Karpas-422 (cell line): ENCODE measurements around the gene CDK9. TPM values are rescaled to one million over a fixed set of nuclear protein-coding genes. Genes with fewer than 3 reads are reported as not detected.
"Not testable (repeated sequence)": the region's sequence is repeated elsewhere in the genome, so short reads cannot be mapped to it uniquely, and the experiment has no call there.

Experiments
- DNase-seq: peaks from one replicate; pipeline ENCODE4 v3.0.0-alpha.2; 2015
- H2AFZ ChIP-seq: fragments of 200-600 bp; sonication (generic); 2 replicates; pipeline ENCODE4 v1.6.1; 2014; ENCODE audit warnings: antibody characterized with exemption, low read length, mixed read lengths
- H3K27ac ChIP-seq: fragments of 200-600 bp; sonication (generic); 2 replicates; pipeline ENCODE4 v1.5.1; 2014; ENCODE audit warnings: mild to moderate bottlenecking, low read length, moderate library complexity
- H3K27me3 ChIP-seq: fragments of 200-600 bp; sonication (generic); 2 replicates; pipeline ENCODE4 v1.6.1; 2014; ENCODE audit warnings: low read length, mixed read lengths
- H3K36me3 ChIP-seq: fragments of 200-600 bp; sonication (generic); 2 replicates; pipeline ENCODE4 v1.6.1; 2014; ENCODE audit warnings: low read length, mixed read lengths; ENCODE audit not compliant: insufficient read depth
- H3K4me1 ChIP-seq: fragments of 200-600 bp; sonication (generic); 2 replicates; pipeline ENCODE4 v1.6.1; 2014; ENCODE audit warnings: mild to moderate bottlenecking, low read length, mixed read lengths
- H3K4me2 ChIP-seq: fragments of 200-600 bp; sonication (generic); 2 replicates; pipeline ENCODE4 v1.6.1; 2014; ENCODE audit warnings: low read length, low read depth, mild to moderate bottlenecking; ENCODE audit not compliant: poor library complexity, severe bottlenecking
- H3K4me3 ChIP-seq: fragments of 200-600 bp; sonication (generic); 2 replicates; pipeline ENCODE4 v1.5.1; 2014; ENCODE audit warnings: mild to moderate bottlenecking, antibody characterized with exemption, low read length, mixed read lengths
- H3K79me2 ChIP-seq: fragments of 200-600 bp; sonication (generic); 2 replicates; pipeline ENCODE4 v1.6.1; 2014; ENCODE audit warnings: mild to moderate bottlenecking, low read length, mixed read lengths
- H3K9ac ChIP-seq: fragments of 200-600 bp; sonication (generic); 2 replicates; pipeline ENCODE4 v1.6.0; 2014; ENCODE audit warnings: low read length
- H3K9me2 ChIP-seq: fragments of 200-600 bp; sonication (generic), shearing (Covaris generic); replicated peaks from 2 replicates; pipeline ENCODE4 v1.6.0; 2014; ENCODE audit warnings: mild to moderate bottlenecking, low read length, moderate library complexity; ENCODE audit not compliant: insufficient read depth
- H3K9me3 ChIP-seq: fragments of 300-700, 200-600 bp; sonication (generic); 2 replicates; pipeline ENCODE4 v1.6.1; 2014; ENCODE audit warnings: low read length, mixed read lengths
- H4K20me1 ChIP-seq: fragments of 200-600 bp; sonication (generic); 2 replicates; pipeline ENCODE4 v1.6.1; 2014; ENCODE audit warnings: mild to moderate bottlenecking, antibody characterized with exemption, low read length, low read depth; ENCODE audit not compliant: insufficient read depth
- total RNA-seq: library from RNA; depleted of rRNA; stranded (reverse); fragments of >200 nt; shearing (Covaris generic); gene quantifications from 2 replicates; pipeline ENCODE4 v1.2.3, GENCODE V29; 2014; ENCODE audit warnings: low replicate concordance

CDK9 gene
- total RNA-seq, 1 experiment from 2014 or later = 23.9 TPM

- H3K36me3 ChIP-seq, H4K20me1 ChIP-seq, H2AFZ ChIP-seq, H3K9ac ChIP-seq, H3K4me3 ChIP-seq, H3K9me2 ChIP-seq, DNase-seq, H3K4me1 ChIP-seq, H3K9me3 ChIP-seq, H3K4me2 ChIP-seq, H3K27me3 ChIP-seq, H3K27ac ChIP-seq, H3K79me2 ChIP-seq: not testable (repeated sequence)
Measured at GRCh38 chr9:127756776-127757175, 29.1 kb upstream of the CDK9 start.

- H3K79me2 ChIP-seq = no peaks in the 10 kb centered on the region
- no peak overlapping the region for H3K9ac ChIP-seq
- H2AFZ ChIP-seq = no peak overlapping the region
- DNase-seq = no peak
- no peaks in the 10 kb centered on the region for H3K9me3 ChIP-seq
- H3K27me3 ChIP-seq = no peaks in the 10 kb centered on the region
- H3K9me2 ChIP-seq = no peaks in the 10 kb centered on the region
- H3K36me3 ChIP-seq = no peaks in the 10 kb centered on the region
- no peak overlapping the region for H3K4me3 ChIP-seq
- no peak overlapping the region for H3K27ac ChIP-seq
- H3K4me2 ChIP-seq = no peak overlapping the region
- H4K20me1 ChIP-seq = no peaks in the 10 kb centered on the region
- H3K4me1 ChIP-seq = no peaks in the 10 kb centered on the region
Measured at GRCh38 chr9:127758843-127759242, 27.0 kb upstream of the CDK9 start.

- Histone ChIP-seq H3K27ac (no peak overlapping the region), H3K4me2 (no peak overlapping the region), H4K20me1 (no peaks in the 10 kb centered on the region), H3K4me3 (no peak overlapping the region), H2AFZ (no peak overlapping the region), H3K36me3 (no peaks in the 10 kb centered on the region), H3K4me1 (no peaks in the 10 kb centered on the region), H3K27me3 (no peaks in the 10 kb centered on the region), H3K9ac (no peak overlapping the region), H3K9me2 (no peaks in the 10 kb centered on the region), H3K79me2 (no peaks in the 10 kb centered on the region), H3K9me3 (no peaks in the 10 kb centered on the region)
- DNase-seq = no peak
Measured at GRCh38 chr9:127761061-127761460, 24.8 kb upstream of the CDK9 start.

- H3K9ac ChIP-seq = no peak overlapping the region
- H3K4me1 ChIP-seq = no peaks in the 10 kb centered on the region
- H3K4me3 ChIP-seq = no peak overlapping the region
- H3K9me2 ChIP-seq = no peaks in the 10 kb centered on the region
- H3K4me2 ChIP-seq = no peak overlapping the region
- H3K27ac ChIP-seq = no peak overlapping the region
- H3K79me2 ChIP-seq = no peaks in the 10 kb centered on the region
- H3K9me3 ChIP-seq = no peaks in the 10 kb centered on the region
- H3K27me3 ChIP-seq = no peaks in the 10 kb centered on the region
- no peaks in the 10 kb centered on the region for H3K36me3 ChIP-seq
- DNase-seq = no peak
- H4K20me1 ChIP-seq = no peaks in the 10 kb centered on the region
- no peak overlapping the region for H2AFZ ChIP-seq
Measured at GRCh38 chr9:127761491-127761956, 24.3 kb upstream of the CDK9 start.

GRCh38 chr9:127762111-127762676 lies 23.6 kb upstream of the CDK9 start:
- DNase-seq = no peak
- H3K4me2 ChIP-seq = no peak overlapping the region
- H3K4me3 ChIP-seq = no peak overlapping the region
- H4K20me1 ChIP-seq = no peaks in the 10 kb centered on the region
- no peaks in the 10 kb centered on the region for H3K9me3 ChIP-seq
- no peak overlapping the region for H3K27ac ChIP-seq
- no peak overlapping the region for H3K9ac ChIP-seq
- no peaks in the 10 kb centered on the region for H3K79me2 ChIP-seq
- no peak overlapping the region for H2AFZ ChIP-seq
- no peaks in the 10 kb centered on the region for H3K36me3 ChIP-seq
- no peaks in the 10 kb centered on the region for H3K9me2 ChIP-seq
- H3K4me1 ChIP-seq = no peaks in the 10 kb centered on the region
- H3K27me3 ChIP-seq = no peaks in the 10 kb centered on the region

- Histone ChIP-seq H2AFZ (no peak overlapping the region), H3K4me2 (no peak overlapping the region), H3K36me3 (no peaks in the 10 kb centered on the region), H3K79me2 (no peaks in the 10 kb centered on the region), H3K4me3 (no peak overlapping the region), H3K27ac (no peak overlapping the region), H3K4me1 (no peaks in the 10 kb centered on the region), H4K20me1 (no peaks in the 10 kb centered on the region), H3K9me3 (no peaks in the 10 kb centered on the region), H3K27me3 (no peaks in the 10 kb centered on the region), H3K9ac (no peak overlapping the region), H3K9me2 (no peaks in the 10 kb centered on the region)
- DNase-seq = peak; percentile 71
Measured at GRCh38 chr9:127763918-127764384, 21.9 kb upstream of the CDK9 start.

GRCh38 chr9:127765418-127765817 lies 20.4 kb upstream of the CDK9 start:
- Histone ChIP-seq H4K20me1 (no peaks in the 10 kb centered on the region), H3K36me3 (no peaks in the 10 kb centered on the region), H3K79me2 (no peaks in the 10 kb centered on the region), H3K27ac (no peak overlapping the region), H2AFZ (no peak overlapping the region), H3K9me3 (no peaks in the 10 kb centered on the region), H3K4me3 (no peak overlapping the region), H3K27me3 (no peaks in the 10 kb centered on the region), H3K9me2 (no peaks in the 10 kb centered on the region), H3K9ac (no peak overlapping the region), H3K4me1 (peaks cover 3% of the 10 kb centered on the region), H3K4me2 (no peak overlapping the region)
- no peak for DNase-seq

- H3K79me2 ChIP-seq = no peaks in the 10 kb centered on the region
Measured at GRCh38 chr9:127767410-127767809, 18.4 kb upstream of the CDK9 start.

More at GRCh38 chr9:127767410-127767809, 18.4 kb upstream of the CDK9 start:
- Histone ChIP-seq H3K9me2 (no peaks in the 10 kb centered on the region), H3K4me3 (no peak overlapping the region), H2AFZ (no peak overlapping the region), H4K20me1 (no peaks in the 10 kb centered on the region), H3K9me3 (no peaks in the 10 kb centered on the region), H3K9ac (no peak overlapping the region), H3K27ac (no peak overlapping the region), H3K4me2 (no peak overlapping the region), H3K27me3 (no peaks in the 10 kb centered on the region), H3K4me1 (peaks cover 13% of the 10 kb centered on the region), H3K36me3 (no peaks in the 10 kb centered on the region)
- no peak for DNase-seq
